C1 segment of cervical spinal cord (tissue), 14 donors: ENCODE results near the gene ANKRD53.

Experiments used
- DNase-seq, 14 donors: peaks; one replicate each; lab custom pipeline; 2025; lab: John Stamatoyannopoulos, UW

ANKRD53 gene

DNA sequence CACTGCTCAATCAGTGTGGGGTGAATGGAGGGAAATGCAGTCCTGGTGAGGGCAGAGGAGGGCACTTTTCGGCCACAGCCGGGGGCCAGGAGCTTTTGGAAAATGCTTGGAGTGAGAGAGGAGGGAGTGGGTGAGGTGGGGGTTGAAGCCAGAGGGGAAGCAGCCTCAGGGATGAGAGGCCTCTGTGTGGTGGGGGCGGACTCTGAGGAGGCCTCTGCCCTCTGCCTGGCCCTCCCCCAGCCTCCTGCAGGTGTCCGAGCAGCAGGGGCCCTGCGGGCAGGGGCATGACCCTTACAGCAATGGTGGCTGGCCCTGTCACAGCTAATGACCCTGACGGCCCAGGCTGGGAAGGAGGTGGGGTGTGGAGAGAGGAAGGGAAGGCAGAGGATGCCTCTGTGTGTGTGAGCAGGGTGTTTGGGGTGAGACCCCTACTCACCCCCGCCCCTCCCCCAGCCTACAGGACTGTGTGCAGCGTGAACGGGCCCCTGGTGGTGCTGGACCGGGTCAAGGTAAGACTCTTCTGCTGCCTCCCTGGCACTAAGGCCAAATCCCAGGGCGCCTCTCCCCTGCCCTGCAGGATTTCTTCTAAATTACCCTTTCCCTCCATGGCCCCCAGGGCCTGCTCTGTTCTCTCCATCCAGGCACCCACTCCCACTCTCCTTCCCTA lies 35.1 kb upstream of the ANKRD53 start:
- no peak for DNase-seq

DNA sequence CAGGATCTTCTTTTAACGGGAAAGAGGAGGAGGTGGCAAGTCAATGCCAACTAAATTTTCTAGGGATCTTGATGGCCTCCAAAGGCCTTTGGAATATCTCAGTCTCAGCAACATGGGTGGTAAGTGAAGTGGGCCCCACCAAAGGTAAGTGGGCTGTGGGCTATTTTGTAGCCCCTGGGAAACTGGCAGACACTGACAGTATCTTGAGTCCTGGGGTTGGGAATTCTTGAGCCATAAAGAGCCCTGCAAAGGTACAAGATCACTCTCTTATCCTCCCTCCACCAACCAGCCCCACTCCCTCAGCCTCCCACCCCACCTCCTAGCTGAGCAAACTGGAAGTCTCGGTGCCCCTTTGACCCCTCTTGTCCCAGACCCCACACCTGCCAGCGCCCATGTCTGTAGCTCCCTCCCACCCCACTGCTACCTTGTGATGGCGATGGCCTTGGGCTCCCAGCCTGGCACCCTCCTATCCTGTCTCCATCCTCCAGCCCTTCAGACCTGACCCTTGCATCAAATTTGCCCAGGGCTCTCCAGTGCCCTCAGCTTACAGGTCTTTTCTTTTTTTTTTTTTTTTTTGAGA lies 34.2 kb upstream of the ANKRD53 start:
- DNase-seq, result no peak

DNA sequence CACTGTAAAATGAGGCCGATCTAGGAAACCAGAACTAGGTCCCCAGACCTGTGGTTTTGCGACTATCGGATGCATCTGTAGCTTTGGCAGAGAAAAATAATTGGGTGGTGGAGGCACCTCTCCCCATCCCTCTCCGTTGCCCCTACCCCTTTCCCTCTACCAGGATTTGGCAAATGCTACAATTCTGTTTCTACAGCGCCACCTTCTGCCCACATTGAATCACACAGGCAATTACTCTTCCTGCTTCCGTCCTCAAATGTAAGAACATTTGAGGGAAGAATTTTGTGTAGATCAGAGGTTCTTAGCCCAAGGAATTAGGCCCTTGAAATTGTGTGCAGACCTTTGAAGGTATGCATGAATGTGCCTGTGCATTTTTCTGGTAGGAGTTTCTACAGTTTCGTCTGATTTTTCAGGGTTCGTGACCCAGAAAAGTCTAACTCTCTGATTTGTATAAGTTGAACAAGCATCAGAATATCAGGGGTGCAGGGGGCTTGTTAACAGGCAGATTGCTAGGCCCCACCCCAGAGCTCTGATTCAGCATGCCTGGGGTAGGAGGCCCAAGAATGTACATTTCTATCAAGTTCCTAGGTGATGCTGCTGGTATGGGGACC lies 31.5 kb upstream of the ANKRD53 start:
- DNase-seq, result peak in 6 of 14 donors; percentile 5 to 27 (median 11)

DNA sequence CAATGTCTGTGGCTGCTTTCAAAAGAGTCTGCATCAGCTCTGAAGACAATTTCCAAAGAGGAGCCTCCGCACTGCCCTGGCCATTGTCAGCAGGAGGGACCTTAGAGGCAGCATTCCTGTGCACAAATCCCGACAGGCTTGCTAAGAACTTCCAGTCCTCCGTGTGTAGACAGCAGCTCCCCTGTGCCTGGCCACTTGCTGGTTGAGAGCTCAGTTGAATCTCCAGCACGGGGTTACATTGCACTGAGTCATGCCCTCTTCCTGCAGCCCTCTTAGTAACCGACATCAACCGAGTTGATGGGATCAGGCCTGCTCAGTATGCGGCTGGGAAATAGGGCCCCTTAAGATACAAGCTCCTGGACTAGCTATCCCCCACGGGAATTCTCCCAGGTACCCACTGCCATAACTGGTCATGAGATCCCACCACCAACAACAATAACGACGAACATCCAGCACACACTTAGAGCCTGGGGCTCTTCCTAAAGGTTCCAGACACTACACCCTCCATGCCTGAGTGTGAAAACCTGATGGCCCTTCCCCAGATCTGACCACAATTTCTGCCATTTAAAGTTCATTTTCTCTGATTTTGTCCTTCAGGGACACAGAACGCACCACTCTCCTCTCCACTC lies 30.8 kb upstream of the ANKRD53 start:
- no peak for DNase-seq

DNA sequence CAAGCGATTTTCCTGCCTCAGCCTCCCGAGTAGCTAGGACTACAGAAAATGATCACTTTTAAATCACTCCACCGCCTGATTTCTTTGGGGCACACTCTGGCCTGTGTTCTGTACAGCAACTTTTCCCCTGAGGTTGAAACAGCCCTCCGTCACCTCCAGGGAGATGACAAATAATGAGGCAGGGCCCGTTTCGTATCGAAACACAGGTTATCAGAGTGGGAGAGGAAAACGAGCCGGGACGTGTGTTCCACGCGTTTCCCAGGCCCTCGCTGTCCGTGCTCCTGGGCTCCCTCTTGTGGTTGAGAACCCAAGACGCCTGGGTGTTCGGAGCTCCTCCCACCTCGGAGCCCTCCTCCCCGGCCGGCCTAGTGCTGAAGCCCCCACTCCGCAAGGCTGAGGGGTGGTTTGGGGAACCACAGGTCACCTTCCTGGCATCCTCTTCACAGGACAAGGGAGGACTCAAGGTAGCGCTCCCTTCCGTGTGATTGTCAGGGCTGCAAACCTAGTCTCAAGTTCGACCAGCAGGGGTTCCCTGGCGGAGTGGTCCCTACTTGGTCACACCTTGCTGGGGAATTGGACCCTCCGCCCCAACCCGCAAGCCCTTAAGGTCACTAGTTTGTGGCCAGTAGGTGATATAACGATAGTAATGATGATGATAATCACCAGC lies 30.0 kb upstream of the ANKRD53 start:
- DNase-seq, result peak in 11 of 14 donors; percentile 9 to 68 (median 39)

DNA sequence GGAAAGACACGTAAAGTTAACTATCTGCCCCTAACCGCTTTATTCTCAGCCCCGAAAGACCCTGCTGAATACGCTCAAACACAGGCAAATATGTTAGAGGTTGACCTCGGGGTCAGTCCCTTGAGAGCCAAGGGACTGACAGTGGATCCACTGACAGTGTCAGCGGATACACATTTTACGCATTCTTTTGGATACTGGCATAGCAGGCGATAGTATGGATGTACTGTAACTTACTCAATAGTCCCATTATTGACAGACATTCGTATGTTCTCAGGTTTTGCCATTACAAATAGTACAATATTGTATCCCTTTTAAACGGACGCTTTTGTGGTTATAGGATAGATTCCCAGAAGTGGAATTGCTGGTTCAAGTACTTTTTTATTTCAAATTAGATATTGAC lies 29.3 kb upstream of the ANKRD53 start:
- DNase-seq, result no peak

DNA sequence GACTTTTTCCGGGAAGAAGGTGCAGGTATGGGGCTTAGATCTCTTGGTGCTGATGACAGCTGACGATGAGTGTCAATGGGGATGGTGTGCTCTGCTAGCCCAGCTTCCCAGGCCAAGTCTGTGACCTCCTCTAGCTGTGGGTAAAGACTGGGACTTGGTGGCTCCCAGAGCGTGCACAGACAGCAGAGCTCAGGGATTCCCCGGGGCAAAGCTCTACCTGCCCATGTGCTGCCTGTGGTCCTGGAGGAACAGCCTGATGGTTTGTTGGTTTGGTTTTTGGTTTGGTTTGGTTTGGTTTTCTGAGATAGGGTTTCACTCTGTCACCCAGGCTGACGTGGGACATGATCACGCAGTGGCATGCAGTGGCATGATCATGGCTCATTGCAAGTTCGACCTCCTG lies 23.5 kb upstream of the ANKRD53 start:
- DNase-seq, result no peak

DNA sequence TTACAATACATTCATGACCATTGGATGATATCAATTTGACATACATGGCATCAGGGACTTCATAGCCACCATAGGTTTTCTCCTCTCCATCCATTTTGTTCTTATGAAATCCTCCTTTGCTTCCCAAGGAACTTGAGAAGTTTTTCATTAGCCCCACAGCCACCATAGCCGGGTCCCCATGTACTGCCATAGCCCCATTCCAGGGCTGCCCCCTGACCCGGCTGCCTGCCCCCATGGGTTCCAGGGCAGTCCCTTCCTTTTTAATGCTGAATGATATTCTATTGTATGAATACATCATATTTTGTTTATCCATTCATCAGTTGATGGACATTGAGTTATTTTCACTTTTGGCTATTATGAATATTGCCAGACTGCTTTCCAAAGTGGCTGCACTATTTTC lies 22.3 kb upstream of the ANKRD53 start:
- DNase-seq, result no peak

DNA sequence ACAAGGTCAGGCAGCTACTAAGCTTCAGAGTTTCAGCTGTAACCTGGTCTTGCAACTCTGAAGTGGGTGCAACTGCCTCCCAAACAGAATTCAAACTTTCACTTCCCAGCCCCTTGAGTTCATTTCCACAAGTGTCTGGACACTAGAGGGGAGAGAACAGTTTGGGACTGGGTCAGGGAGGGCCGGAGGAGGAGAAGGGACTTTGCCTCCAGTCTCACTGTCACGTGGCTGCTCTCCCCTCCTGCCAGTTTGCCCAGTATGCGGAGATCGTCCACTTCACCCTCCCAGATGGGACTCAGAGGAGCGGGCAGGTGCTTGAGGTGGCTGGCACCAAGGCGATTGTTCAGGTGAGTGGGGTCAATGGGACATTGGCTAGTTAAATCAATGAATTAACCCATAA lies 20.6 kb upstream of the ANKRD53 start:
- DNase-seq, result no peak

DNA sequence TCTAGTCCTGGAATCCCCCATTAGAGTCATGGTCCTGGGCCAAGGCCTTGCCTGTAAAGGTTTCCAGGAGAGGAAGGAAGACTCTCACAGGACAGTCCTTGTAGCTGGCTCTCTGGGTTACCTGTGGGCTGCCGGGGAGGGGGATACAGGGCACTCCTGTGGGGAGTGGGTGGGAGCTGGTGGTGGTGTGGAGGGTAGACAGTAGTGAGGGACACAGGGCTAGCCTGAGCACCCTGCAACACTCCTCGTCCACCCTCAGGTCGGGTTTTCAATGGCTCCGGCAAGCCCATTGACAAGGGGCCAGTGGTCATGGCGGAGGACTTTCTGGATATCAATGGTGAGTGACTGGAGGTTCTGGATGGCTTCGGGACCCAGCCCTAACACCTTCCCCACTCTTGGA lies 19.7 kb upstream of the ANKRD53 start:
- no peak for DNase-seq

DNA sequence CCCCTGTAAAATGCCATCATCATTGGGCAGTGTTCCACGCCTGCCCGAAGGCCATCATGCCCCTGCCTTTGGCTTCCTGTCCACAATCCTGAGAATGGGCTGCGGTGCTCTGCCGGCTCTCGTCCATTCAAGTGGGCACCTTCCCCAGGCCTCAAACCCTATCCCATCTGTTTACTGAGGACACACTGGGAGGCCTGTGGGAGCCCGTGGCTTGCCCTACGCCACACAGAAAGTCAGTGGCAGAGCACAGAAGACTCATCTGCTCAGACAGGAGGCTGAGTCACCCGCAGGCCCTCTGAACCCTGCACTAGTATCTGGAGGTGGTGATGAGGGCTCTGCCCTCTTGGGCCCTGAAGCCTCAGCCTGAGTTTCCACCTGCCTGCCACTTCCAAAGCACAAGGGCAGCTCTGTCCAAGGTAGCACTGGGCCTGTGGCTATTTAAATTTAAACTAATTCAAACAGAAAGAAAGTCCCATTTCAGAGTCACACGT lies 19.1 kb upstream of the ANKRD53 start:
- no peak for DNase-seq

DNA sequence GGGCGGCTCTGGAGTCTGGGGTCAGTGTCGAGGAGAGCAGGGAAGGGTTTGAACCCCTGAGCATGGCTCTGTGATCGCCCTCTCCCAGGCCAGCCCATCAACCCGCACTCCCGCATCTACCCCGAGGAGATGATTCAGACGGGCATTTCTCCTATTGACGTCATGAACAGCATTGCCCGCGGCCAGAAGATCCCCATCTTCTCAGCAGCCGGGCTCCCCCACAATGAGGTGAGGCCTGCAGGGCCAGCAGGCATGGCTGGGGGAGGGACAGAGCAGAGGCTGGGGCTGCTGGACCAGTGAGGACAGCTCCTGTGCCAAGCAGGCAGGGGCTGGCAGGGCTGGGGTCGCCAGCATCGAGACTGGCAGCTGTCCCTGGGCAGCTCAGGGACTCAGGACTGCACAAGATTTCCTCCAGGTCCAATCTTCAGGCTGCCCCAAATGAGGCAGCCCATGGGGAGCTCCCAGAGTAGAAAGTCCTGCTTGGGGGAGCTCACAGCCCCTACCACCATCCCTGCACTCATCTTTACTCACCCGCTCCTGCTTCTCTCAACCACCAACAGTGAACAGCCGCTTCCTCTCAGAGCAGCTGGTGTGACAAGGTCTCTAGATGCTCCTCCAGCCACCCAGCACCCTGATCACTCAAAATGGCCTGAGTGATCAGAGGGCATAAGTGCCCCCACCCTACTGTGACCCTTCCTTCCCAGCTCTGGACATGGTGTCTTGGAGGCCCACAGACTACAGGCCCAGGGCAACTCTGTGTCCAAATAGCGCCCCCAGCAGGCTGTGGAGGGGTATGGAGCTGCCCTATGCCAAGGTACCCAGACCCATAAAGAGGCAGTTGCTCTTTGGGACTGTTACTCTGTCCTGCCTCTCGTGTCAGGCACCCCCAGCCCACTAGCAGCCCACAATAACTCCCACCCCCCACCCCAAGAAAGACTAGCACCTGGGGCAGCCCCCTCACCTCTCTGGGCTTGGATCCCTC lies 18.3 kb upstream of the ANKRD53 start:
- no peak for DNase-seq

DNA sequence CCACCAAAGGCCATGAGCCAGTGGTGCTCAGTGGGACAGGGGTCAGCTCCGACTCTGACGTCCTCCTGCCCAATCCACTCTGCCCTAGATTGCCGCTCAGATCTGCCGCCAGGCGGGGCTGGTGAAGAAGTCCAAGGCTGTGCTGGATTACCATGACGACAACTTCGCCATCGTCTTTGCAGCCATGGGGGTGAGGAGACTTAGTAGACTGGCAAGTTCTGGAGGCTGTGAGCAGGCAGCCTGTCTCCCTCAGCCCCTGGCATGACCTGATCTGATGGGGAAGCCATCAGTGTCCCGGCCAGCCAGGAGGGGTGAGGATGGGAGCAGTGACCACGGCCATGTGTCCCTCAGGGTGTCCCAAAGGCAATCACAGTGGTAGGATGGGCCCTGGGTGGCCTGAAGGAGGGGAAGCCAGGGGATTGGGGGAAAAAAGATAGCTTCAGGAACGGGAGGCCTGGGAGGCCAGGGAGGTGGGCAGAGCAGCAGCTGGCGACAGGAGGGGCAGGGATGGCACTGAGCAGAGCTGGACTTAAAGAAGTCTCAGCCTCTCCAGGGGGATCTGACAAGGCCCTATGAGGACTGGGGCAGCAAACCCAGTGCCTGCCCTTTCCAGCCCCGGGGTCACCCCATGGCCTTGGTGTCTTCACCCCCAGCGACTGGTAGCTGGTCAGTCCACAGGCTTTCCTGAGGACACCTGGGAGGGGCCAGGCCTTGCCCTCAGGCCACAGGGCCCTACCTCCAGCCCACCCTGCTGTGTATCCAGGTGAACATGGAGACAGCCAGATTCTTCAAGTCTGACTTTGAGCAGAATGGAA lies 17.4 kb upstream of the ANKRD53 start:
- DNase-seq, result no peak

DNA sequence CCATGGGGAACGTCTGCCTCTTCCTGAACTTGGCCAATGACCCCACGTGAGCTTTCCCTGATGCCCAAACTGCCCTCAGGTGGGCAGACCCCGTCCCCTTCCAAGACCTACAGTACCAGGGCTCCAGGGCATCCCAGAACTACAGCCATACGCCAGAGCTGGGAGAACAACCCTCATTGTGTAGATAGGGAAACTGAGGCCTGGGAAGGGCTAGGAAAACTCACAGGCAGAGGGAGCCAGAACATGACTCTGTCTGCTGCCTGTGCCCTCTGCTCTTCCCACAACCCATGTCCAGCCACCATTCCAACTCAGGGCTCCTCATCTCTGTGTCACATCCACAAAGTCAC lies 16.8 kb upstream of the ANKRD53 start:
- no peak for DNase-seq

DNA sequence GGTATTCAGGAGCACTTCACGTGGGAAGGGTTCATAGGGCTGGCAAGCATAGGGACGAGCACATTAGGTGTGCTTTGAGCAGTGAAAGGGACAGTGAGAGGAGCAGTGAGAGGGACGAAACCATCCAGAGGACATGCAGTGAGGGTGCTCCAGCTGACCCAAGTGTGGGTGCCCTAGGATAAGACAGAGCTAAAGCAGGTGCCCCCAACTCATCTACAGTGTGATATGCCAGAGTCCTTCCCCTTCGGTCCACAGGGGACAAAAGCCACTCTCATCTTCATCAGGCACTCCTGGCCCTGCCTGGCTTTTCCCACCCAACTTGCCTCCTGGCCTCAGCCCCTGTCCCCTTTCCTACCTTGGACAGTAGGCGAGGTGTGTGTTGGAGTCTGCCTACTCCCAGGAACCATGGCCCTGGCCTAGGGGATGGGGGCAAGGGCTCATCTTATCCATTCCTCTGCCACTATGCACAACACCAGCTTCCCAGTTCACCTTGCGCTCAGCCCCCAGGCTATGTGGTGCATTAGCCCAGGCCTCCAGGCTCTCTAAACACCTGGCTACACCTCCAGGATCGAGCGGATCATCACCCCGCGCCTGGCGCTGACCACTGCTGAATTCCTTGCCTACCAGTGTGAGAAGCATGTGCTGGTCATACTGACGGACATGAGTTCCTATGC lies 16.1 kb upstream of the ANKRD53 start:
- no peak for DNase-seq

DNA sequence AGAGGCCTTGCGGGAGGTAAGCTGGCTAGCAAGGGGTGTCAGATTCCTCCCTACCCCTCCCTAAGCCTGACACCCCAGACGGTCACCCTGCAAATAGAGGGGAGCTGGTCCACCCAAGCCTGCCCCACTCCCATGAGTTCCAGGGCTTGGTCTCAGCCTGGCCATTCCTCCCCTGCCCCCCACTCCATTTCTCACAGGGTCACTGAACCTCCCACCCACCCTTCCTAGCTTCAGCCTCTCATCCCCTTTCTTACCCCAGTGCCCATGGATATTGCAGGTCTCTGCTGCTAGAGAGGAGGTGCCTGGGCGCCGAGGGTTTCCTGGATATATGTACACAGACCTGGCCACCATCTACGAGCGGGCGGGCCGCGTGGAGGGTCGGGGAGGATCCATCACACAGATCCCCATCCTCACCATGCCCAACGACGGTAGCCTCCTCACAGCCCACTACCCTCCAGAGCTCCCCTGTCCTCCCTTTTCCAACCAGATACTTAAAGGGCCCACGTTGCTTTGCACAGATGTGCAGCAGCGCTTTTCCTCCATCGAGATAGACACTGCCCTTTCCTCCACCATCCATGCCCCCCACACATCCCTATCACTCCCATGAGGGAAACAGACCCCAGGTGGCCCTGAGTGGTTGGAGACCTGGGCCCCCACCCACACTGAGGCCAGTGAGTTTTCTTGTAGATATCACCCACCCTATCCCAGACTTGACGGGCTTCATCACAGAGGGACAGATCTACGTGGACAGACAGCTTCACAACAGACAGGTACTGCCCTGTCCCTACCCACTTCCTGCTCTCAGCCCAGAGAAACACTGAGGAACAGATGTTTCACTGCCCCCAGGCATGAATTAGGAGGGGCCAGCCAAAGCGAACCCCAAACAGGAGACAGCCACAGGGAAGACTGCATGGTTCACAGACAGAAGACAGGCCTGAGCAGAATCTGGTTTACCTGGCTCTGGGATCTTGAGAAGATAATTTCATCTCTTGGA lies 15.2 kb upstream of the ANKRD53 start:
- no peak for DNase-seq

DNA sequence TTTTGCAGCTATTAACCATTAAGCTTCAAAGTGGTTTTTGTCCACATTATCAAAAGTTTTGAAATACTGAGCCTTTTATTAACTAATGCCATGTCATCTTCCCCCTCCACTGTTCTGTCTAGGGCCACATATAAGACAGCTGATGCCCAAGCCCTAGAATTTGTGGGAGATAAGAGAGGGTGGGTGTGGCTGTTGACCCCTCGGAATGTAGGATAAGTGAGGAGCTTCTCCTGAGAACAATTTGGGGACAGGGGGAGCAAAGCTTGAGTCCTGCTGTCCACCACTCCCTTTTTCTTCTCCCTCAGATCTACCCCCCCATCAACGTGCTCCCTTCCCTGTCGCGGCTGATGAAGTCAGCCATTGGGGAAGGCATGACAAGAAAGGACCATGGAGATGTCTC lies 14.3 kb upstream of the ANKRD53 start:
- no peak for DNase-seq
